ENCODE measurements around the gene PBRM1. TPM values are rescaled to one million over a fixed set of nuclear protein-coding genes. Genes with fewer than 3 reads are reported as not detected.

Gene PBRM1
- polyA plus RNA-seq, 1 experiment = 40.6 TPM

DNA sequence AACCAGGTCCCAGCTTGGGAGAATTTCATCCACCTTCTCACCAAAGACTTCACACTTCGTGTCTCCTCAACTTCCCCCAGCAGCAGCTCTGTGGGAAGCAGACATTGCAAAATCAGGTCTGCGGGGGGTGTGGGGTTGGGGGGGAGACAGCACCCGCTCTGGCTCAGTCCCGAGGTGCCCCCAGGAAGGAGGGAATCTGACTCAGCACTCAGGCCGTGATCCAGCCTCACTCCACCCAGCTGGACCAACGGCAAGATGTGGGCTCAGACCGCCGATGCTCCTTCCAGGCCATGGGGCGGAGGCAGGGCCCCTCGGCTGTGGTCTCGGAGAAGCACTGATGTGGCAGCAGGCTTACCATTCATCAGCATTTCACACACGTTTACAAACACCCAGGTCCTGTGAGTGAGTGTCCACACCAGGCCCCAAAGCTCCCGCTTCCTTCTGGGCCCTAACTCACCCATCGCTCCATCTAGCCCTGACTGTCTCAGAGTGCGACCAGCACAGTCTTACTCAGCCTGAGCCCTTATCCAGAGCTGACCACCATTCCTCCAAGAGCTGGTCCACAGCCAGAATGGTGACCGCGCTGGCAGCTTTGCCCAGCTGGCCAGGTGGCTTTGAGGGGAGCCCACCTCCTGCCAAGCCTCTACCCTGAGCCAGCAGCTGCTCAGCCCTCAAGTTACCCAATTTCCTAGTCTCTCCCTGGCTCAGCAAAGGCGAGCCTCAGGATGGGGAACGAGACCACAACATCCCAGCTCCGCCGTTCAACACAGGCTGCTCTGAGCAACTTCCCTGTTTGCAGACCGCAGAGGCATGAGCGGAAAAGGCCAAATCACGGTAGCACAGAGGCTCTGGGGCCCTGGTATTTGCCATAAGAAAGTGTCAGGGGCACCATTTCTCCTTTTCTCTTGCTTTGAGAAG lies 187.3 kb downstream of the PBRM1 start:
- CTCF ChIA-PET = no interaction called here
- H3K4me3 ChIP-seq (ENCODE audit: low read depth, low read length) = no peak overlapping the region
- POLR2A ChIA-PET = interaction anchor here (1.0 to 1.6 kb wide), 2 partner anchors 9 to 38 kb away, joined by 3 to 6 read pairs; partner anchors contain the start of gene UQCC5
- TF ChIP-seq, protein P1, sequence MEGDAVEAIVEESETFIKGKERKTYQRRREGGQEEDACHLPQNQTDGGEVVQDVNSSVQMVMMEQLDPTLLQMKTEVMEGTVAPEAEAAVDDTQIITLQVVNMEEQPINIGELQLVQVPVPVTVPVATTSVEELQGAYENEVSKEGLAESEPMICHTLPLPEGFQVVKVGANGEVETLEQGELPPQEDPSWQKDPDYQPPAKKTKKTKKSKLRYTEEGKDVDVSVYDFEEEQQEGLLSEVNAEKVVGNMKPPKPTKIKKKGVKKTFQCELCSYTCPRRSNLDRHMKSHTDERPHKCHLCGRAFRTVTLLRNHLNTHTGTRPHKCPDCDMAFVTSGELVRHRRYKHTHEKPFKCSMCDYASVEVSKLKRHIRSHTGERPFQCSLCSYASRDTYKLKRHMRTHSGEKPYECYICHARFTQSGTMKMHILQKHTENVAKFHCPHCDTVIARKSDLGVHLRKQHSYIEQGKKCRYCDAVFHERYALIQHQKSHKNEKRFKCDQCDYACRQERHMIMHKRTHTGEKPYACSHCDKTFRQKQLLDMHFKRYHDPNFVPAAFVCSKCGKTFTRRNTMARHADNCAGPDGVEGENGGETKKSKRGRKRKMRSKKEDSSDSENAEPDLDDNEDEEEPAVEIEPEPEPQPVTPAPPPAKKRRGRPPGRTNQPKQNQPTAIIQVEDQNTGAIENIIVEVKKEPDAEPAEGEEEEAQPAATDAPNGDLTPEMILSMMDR (IDR thresholded peaks at IDR 0.05; ENCODE audit: low read depth, low read length) = no peak
- no peaks in the 10 kb centered on the region for H3K27me3 ChIP-seq (ENCODE audit: control insufficient read depth, insufficient read depth, low read length)
- H3K27ac ChIP-seq (ENCODE audit: low read depth, low read length) = no peak overlapping the region
- DNase-seq (ENCODE audit: low read depth, low spot score) = no peak
- no peaks in the 10 kb centered on the region for H3K9me3 ChIP-seq (ENCODE audit: control insufficient read depth, insufficient read depth, low read length)

DNA sequence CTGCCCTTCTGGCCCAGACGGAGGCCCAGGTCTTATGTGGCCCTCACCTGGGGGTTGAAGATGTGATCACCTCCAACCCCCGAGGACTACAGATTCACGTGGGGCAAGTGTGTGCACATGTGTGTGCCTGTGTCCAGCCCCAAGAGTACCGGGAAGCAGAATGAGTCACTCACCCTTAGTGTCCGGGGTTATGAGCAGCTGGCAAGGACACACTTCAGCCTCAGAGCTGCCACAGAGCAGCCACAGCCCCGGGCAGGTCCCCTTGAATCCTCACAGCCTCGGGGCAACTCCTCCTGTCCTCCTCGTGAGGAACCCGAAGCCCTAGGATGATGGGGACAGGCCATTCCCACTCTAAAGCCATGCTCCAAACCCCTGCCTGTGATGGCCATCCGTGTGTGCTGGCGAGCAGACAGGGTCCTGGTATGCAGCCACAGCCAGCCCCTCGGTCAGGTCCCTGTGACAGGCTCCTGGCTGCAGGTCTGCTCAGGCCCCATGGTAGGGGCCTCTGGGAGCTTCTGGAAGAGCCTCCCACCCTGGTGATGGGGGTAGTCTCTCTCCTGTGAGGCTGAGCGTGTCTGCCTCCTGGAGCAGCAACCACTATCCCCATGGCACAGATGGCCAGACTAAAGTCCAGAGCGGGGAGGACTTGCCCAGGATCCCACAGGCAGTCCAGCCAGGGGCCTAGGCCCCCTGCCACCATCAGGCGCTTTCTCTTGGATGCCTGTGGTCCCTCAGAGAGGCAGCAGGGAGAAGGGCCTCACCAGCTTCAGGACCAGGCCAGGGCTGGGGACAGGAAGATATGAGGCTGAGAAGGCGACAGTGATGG lies 189.7 kb downstream of the PBRM1 start:
- DNase-seq (ENCODE audit: low read depth, low spot score) = no peak
- CTCF ChIA-PET = no interaction called here

More for the DNA sequence above, 189.7 kb downstream of the PBRM1 start:
- no peaks in the 10 kb centered on the region for H3K9me3 ChIP-seq (ENCODE audit: control insufficient read depth, insufficient read depth, low read length)
- H3K4me3 ChIP-seq (ENCODE audit: low read depth, low read length) = no peak overlapping the region
- H3K27ac ChIP-seq (ENCODE audit: low read depth, low read length) = no peak overlapping the region
- no peaks in the 10 kb centered on the region for H3K27me3 ChIP-seq (ENCODE audit: control insufficient read depth, insufficient read depth, low read length)
- TF ChIP-seq, protein P1 (IDR thresholded peaks at IDR 0.05; ENCODE audit: low read depth, low read length) = no peak
- POLR2A ChIA-PET = no interaction called here

Small RNA genes lying within 50 kb of the gene (small RNA-seq; reads per million reads assigned to genes)
- gene AC006254.2 (ENCODE audit: insufficient read length, low read depth) = not detected
- 1,128 reads per million, percentile 96 among the genes with 10 or more reads in this experiment for gene RF00569 (ENCODE audit: insufficient read length, low read depth)
- not detected for gene RF01183 (ENCODE audit: insufficient read length, low read depth)
- not detected for gene RNU6-856P (ENCODE audit: insufficient read length, low read depth)
- not detected for gene RNU6ATAC16P (ENCODE audit: insufficient read length, low read depth)
- not detected for gene SNORD19 (ENCODE audit: insufficient read length, low read depth)
- gene SNORD19B (ENCODE audit: insufficient read length, low read depth) = not detected
- 243 reads per million, percentile 92 among the genes with 10 or more reads in this experiment for gene SNORD69 (ENCODE audit: insufficient read length, low read depth)

Other genes starting within 250 kb of the PBRM1 start
- 0.02 TPM in 1 of 2 replicates, not detected in the other for gene SEMA3G, start 240.8 kb downstream of the PBRM1 start, polyA plus RNA-seq (2011; rRNA removed)
- gene TNNC1, start 231.9 kb downstream of the PBRM1 start, polyA plus RNA-seq (2011; rRNA removed) = 1.7 and 1.9 TPM in 2 replicates
- 71.0 and 73.0 TPM in 2 replicates for gene NISCH, start 230.3 kb downstream of the PBRM1 start, polyA plus RNA-seq (2011; rRNA removed)
- gene STAB1, start 190.6 kb downstream of the PBRM1 start, polyA plus RNA-seq (2011; rRNA removed) = 0.02 TPM in 1 of 2 replicates, not detected in the other
- 97.9 and 154 TPM in 2 replicates for gene NT5DC2, start 152.1 kb downstream of the PBRM1 start, polyA plus RNA-seq (2011; rRNA removed)
- gene UQCC5, start 149.3 kb downstream of the PBRM1 start, polyA plus RNA-seq (2011; rRNA removed) = 8.7 and 9.5 TPM in 2 replicates
- gene GNL3, start 119 bp upstream of the PBRM1 start, polyA plus RNA-seq (2011; rRNA removed) = 71.6 and 81.7 TPM in 2 replicates
- gene GLT8D1, start 19.9 kb upstream of the PBRM1 start, polyA plus RNA-seq (2011; rRNA removed) = 127 and 147 TPM in 2 replicates
- gene SPCS1, start 20.2 kb upstream of the PBRM1 start, polyA plus RNA-seq (2011; rRNA removed) = 135 and 161 TPM in 2 replicates
- 13.4 and 14.4 TPM in 2 replicates for gene NEK4, start 85.0 kb upstream of the PBRM1 start, polyA plus RNA-seq (2011; rRNA removed)
- gene ITIH1, start 91.7 kb upstream of the PBRM1 start, polyA plus RNA-seq (2011; rRNA removed) = not detected in 2 replicates
- gene ITIH3, start 108.9 kb upstream of the PBRM1 start, polyA plus RNA-seq (2011; rRNA removed) = 0.72 and 0.86 TPM in 2 replicates
- 0.63 and 0.64 TPM in 2 replicates for gene ITIH4, start 144.8 kb upstream of the PBRM1 start, polyA plus RNA-seq (2011; rRNA removed)
- not detected in 2 replicates for gene MUSTN1, start 149.1 kb upstream of the PBRM1 start, polyA plus RNA-seq (2011; rRNA removed)
- gene STIMATE, start 211.6 kb upstream of the PBRM1 start, polyA plus RNA-seq (2011; rRNA removed) = 10.0 and 12.5 TPM in 2 replicates